ENCODE measurements around the gene PI4K2A. TPM values are rescaled to one million over a fixed set of nuclear protein-coding genes. Genes with fewer than 3 reads are reported as not detected.
A peak's percentile ranks its signal among the peaks of the same experiment; 100 is the strongest.

PI4K2A gene
- polyA plus RNA-seq, 1 donor from 2014 or later = 14.4 TPM

DNA sequence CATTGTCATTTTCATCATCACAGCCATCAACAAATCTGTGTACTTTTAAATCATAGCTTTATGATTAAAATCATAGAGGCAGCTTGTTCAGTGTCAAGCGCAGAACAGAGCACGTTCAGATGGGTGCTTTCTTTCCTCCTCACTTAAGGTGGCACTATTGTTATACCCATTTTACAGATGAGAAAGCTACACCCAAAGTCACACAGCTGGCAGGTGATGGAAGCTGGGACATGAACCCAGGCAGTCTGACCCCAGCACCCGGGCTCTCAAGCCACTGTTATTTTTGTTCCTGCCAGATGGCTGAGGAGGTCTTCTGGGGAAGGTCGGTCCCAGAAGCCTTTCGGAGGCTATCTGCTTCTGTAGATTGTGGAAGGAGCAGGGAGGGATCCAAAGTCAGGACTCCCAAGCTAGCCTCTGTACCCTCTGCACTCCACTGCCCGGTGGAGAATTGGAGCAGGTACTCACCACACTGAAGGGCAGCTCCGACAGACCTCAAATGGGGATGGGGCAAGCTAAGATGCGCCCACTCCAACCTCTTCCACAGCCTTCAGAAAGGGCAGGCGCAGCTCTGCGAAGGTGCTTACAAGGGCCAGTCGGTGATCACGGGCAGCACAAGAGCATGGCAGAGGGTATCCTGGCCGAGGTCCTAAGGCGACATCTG is 46.0 kb downstream of the PI4K2A start:
- H3K4me2 ChIP-seq (ENCODE audit: low read length) = peak overlapping the region; percentile 66
- H3K27ac ChIP-seq (ENCODE audit: low read length) = no peak overlapping the region
- H3K27me3 ChIP-seq (ENCODE audit: insufficient read depth, low read depth, low read length) = no peaks in the 10 kb centered on the region
- no peaks in the 10 kb centered on the region for H3K79me2 ChIP-seq (replicated peaks; ENCODE audit: insufficient read depth, low read length)
- H4K20me1 ChIP-seq (ENCODE audit: insufficient read depth) = no peaks in the 10 kb centered on the region
- H3K36me3 ChIP-seq (ENCODE audit: insufficient read depth, low read length) = no peaks in the 10 kb centered on the region
- H3K9ac ChIP-seq (ENCODE audit: low read length) = peak overlapping the region; percentile 73
- H3K4me3 ChIP-seq (ENCODE audit: low read length) = peak overlapping the region; percentile 90
- H2AFZ ChIP-seq (ENCODE audit: low read depth, low read length) = peak overlapping the region; percentile 88
- H3K9me3 ChIP-seq (ENCODE audit: low read length) = no peaks in the 10 kb centered on the region
- peaks cover 6% of the 10 kb centered on the region for H3F3A ChIP-seq (ENCODE audit: insufficient read depth, low read length, poor library complexity, severe bottlenecking)
- no peak for TF ChIP-seq EP300 (conservative IDR thresholded peaks at IDR 0.05; ENCODE audit: poor library complexity, severe bottlenecking)
- TF ChIP-seq, protein P1, sequence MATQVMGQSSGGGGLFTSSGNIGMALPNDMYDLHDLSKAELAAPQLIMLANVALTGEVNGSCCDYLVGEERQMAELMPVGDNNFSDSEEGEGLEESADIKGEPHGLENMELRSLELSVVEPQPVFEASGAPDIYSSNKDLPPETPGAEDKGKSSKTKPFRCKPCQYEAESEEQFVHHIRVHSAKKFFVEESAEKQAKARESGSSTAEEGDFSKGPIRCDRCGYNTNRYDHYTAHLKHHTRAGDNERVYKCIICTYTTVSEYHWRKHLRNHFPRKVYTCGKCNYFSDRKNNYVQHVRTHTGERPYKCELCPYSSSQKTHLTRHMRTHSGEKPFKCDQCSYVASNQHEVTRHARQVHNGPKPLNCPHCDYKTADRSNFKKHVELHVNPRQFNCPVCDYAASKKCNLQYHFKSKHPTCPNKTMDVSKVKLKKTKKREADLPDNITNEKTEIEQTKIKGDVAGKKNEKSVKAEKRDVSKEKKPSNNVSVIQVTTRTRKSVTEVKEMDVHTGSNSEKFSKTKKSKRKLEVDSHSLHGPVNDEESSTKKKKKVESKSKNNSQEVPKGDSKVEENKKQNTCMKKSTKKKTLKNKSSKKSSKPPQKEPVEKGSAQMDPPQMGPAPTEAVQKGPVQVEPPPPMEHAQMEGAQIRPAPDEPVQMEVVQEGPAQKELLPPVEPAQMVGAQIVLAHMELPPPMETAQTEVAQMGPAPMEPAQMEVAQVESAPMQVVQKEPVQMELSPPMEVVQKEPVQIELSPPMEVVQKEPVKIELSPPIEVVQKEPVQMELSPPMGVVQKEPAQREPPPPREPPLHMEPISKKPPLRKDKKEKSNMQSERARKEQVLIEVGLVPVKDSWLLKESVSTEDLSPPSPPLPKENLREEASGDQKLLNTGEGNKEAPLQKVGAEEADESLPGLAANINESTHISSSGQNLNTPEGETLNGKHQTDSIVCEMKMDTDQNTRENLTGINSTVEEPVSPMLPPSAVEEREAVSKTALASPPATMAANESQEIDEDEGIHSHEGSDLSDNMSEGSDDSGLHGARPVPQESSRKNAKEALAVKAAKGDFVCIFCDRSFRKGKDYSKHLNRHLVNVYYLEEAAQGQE (IDR thresholded peaks at IDR 0.05; ENCODE audit: borderline replicate concordance) = no peak
- no peak for TF ChIP-seq SMC3 (conservative IDR thresholded peaks at IDR 0.05; ENCODE audit: poor library complexity)
- TF ChIP-seq RAD21 (conservative IDR thresholded peaks at IDR 0.05) = no peak
- TF ChIP-seq EZH2 (IDR thresholded peaks at IDR 0.05; ENCODE audit: borderline replicate concordance, insufficient read depth, low read length, poor library complexity, severe bottlenecking) = no peak
- TF ChIP-seq TAF1 (IDR thresholded peaks at IDR 0.05; ENCODE audit: low read depth) = no peak
- TF ChIP-seq POLR2AphosphoS5 (IDR thresholded peaks at IDR 0.05) = no peak
- TF ChIP-seq, protein P2, sequence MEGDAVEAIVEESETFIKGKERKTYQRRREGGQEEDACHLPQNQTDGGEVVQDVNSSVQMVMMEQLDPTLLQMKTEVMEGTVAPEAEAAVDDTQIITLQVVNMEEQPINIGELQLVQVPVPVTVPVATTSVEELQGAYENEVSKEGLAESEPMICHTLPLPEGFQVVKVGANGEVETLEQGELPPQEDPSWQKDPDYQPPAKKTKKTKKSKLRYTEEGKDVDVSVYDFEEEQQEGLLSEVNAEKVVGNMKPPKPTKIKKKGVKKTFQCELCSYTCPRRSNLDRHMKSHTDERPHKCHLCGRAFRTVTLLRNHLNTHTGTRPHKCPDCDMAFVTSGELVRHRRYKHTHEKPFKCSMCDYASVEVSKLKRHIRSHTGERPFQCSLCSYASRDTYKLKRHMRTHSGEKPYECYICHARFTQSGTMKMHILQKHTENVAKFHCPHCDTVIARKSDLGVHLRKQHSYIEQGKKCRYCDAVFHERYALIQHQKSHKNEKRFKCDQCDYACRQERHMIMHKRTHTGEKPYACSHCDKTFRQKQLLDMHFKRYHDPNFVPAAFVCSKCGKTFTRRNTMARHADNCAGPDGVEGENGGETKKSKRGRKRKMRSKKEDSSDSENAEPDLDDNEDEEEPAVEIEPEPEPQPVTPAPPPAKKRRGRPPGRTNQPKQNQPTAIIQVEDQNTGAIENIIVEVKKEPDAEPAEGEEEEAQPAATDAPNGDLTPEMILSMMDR (IDR thresholded peaks at IDR 0.05; ENCODE audit: poor library complexity, severe bottlenecking) = no peak
- no peaks in the 10 kb centered on the region for H3K9me2 ChIP-seq (ENCODE audit: insufficient read depth, low read length)

DNA sequence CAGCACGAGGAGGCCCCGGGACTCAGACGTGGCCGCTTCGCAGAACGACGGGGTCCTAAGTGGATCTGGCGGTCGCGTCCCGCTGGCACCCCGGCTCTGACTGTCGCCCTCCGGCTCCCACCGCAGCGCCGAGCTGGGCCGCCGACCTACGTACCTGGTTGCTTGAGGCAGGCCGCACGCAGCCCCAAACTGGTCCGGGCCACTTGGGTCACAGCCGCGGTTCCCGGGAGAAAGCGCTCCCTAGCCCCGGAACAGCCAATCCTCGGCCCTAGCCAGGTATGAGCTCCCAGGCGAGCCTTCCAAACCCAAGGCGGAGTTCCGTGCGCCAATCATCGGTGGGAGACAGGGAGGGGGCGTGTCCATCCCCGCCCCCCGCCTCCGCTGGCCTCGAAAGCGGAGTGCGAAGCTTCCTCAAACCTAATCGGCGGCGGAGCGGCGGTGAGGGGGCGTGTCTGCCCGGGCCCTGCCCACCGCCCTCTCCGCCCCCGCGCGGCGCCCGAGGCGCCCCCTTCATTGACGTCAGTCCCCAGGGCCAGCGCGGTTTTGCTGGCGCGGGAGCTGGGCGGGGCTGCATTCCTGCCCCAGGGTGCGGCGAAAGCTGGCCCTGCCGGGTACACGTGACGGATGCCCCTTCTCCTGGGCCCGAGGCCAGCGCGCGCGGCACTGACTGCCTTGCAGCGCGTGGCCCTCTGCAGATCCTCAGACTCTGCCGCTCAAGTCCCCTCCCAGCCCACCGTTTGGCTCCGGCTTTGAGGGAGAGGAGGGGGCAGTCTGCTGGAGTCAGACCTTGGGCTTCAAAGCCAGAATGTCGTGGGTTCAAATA is 46.7 kb downstream of the PI4K2A start, which contains the start of gene AVPI1:
AVPI1 (minus strand) TSS at position 280 of the 823 bp plus-strand sequence. CDS start 7,336 bp downstream, outside the sequence.
- Histone ChIP-seq H3K4me3 (ENCODE audit: low read length) (peak within 1 kb of the TSS; percentile 90), H3K27ac (ENCODE audit: low read length) (no peak within 1 kb of the TSS), H3K9ac (ENCODE audit: low read length) (peak within 1 kb of the TSS; percentile 73), H3K36me3 (ENCODE audit: insufficient read depth, low read length) (no peaks in the 10 kb centered on the region), H3K27me3 (ENCODE audit: insufficient read depth, low read depth, low read length) (no peaks in the 10 kb centered on the region), H3F3A (ENCODE audit: insufficient read depth, low read length, poor library complexity, severe bottlenecking) (peaks cover 6% of the 10 kb centered on the region), H3K9me2 (ENCODE audit: insufficient read depth, low read length) (no peaks in the 10 kb centered on the region), H4K20me1 (ENCODE audit: insufficient read depth) (no peaks in the 10 kb centered on the region), H3K4me2 (ENCODE audit: low read length) (peak within 1 kb of the TSS; percentile 66), H2AFZ (ENCODE audit: low read depth, low read length) (peak within 1 kb of the TSS; percentile 88), H3K9me3 (ENCODE audit: low read length) (no peaks in the 10 kb centered on the region), H3K79me2 (replicated peaks; ENCODE audit: insufficient read depth, low read length) (no peaks in the 10 kb centered on the region)
- peak; percentile 50 for TF ChIP-seq POLR2AphosphoS5 (IDR thresholded peaks at IDR 0.05)
- no peak for TF ChIP-seq TAF1 (IDR thresholded peaks at IDR 0.05; ENCODE audit: low read depth)
- peak; percentile 42 for TF ChIP-seq EP300 (conservative IDR thresholded peaks at IDR 0.05; ENCODE audit: poor library complexity, severe bottlenecking)
- TF ChIP-seq, protein P1 (IDR thresholded peaks at IDR 0.05; ENCODE audit: borderline replicate concordance) = no peak
- peak; percentile 54 for TF ChIP-seq MXI1 (conservative IDR thresholded peaks at IDR 0.05; ENCODE audit: poor library complexity, severe bottlenecking)
- TF ChIP-seq, protein P2 (IDR thresholded peaks at IDR 0.05; ENCODE audit: poor library complexity, severe bottlenecking) = no peak
- peak; percentile 19 for TF ChIP-seq SMC3 (conservative IDR thresholded peaks at IDR 0.05; ENCODE audit: poor library complexity)
- no peak for TF ChIP-seq EZH2 (IDR thresholded peaks at IDR 0.05; ENCODE audit: borderline replicate concordance, insufficient read depth, low read length, poor library complexity, severe bottlenecking)
- TF ChIP-seq RAD21 (conservative IDR thresholded peaks at IDR 0.05) = no peak

All from neural cell (in vitro differentiated cells).